Stimulated activated CD8-positive, alpha-beta memory T cell treated with anti-CD3 and anti-CD28 coated beads, Interleukin-4, amount 100 ng/mL, for 48 hours (primary cell): ENCODE data around the gene SPRR2D.

Experiments
- DNase-seq: peaks from one replicate; pipeline ENCODE4 v3.0.0-alpha.2; 2020

The SPRR2D gene

GRCh38 chr1:153001382-153001781 is 39.5 kb downstream of the SPRR2D start, which contains the start of gene SPRR3:
Gene SPRR3, plus strand, starts transcription at chr1:153001749. Its CDS starts 1,272 bp downstream, at chr1:153003021.
- no peak for DNase-seq

GRCh38 chr1:153000294-153000693 is 40.6 kb downstream of the SPRR2D start:
- DNase-seq: no peak

- no peak for DNase-seq
Observed at GRCh38 chr1:152999818-153000217, 41.1 kb downstream of the SPRR2D start.

GRCh38 chr1:152998476-152998875 is 42.4 kb downstream of the SPRR2D start:
- DNase-seq: no peak

- no peak for DNase-seq
Observed at GRCh38 chr1:152997901-152998300, 43.0 kb downstream of the SPRR2D start.

GRCh38 chr1:152996633-152997400 is 44.1 kb downstream of the SPRR2D start:
- no peak for DNase-seq

GRCh38 chr1:152995842-152996241 is 45.1 kb downstream of the SPRR2D start:
- no peak for DNase-seq

- DNase-seq: no peak
Observed at GRCh38 chr1:152993186-152993585, 47.7 kb downstream of the SPRR2D start.
